Measurements from ENCODE around the gene SIRPB1.
"Not testable (repeated sequence)": the region's sequence is repeated elsewhere in the genome, so short reads cannot be mapped to it uniquely, and the experiment has no call there.

The SIRPB1 gene

GRCh38 chr20:1637226-1637625, 17.4 kb upstream of the SIRPB1 start:
- DNase-seq (ENCODE audit: low read depth in 2 of 3, low spot score in 1 of 3): no peak

- no peak for DNase-seq (ENCODE audit: low read depth in 2 of 3, low spot score in 1 of 3)
Measured at GRCh38 chr20:1636621-1637020, 16.8 kb upstream of the SIRPB1 start.

GRCh38 chr20:1635291-1635979, 15.6 kb upstream of the SIRPB1 start:
- no peak for DNase-seq (ENCODE audit: low read depth in 2 of 3, low spot score in 1 of 3)

GRCh38 chr20:1633535-1633934, 13.7 kb upstream of the SIRPB1 start:
- DNase-seq (ENCODE audit: low read depth in 2 of 3, low spot score in 1 of 3): no peak

- no peak for DNase-seq (ENCODE audit: low read depth in 2 of 3, low spot score in 1 of 3)
Measured at GRCh38 chr20:1632178-1632577, 12.4 kb upstream of the SIRPB1 start.

- no peak for DNase-seq (ENCODE audit: low read depth in 2 of 3, low spot score in 1 of 3)
Measured at GRCh38 chr20:1631309-1632151, 11.7 kb upstream of the SIRPB1 start.

- no peak for DNase-seq (ENCODE audit: low read depth in 2 of 3, low spot score in 1 of 3)
Measured at GRCh38 chr20:1630186-1630585, 10.4 kb upstream of the SIRPB1 start.

- DNase-seq (ENCODE audit: low read depth in 2 of 3, low spot score in 1 of 3): no peak
Measured at GRCh38 chr20:1629321-1629720, 9.5 kb upstream of the SIRPB1 start.

- DNase-seq (ENCODE audit: low read depth in 2 of 3, low spot score in 1 of 3): no peak
Measured at GRCh38 chr20:1628621-1629020, 8.8 kb upstream of the SIRPB1 start.

- DNase-seq (ENCODE audit: low read depth in 2 of 3, low spot score in 1 of 3): no peak
Measured at GRCh38 chr20:1627200-1627550, 7.4 kb upstream of the SIRPB1 start.

GRCh38 chr20:1626528-1627199, 6.9 kb upstream of the SIRPB1 start:
- DNase-seq (ENCODE audit: low read depth in 2 of 3, low spot score in 1 of 3): no peak

GRCh38 chr20:1625083-1625690, 5.4 kb upstream of the SIRPB1 start:
- DNase-seq (ENCODE audit: low read depth in 2 of 3, low spot score in 1 of 3): no peak

GRCh38 chr20:1623501-1624205, 3.8 kb upstream of the SIRPB1 start:
- DNase-seq (ENCODE audit: low read depth in 2 of 3, low spot score in 1 of 3): no peak

- DNase-seq (ENCODE audit: low read depth in 2 of 3, low spot score in 1 of 3): no peak
Measured at GRCh38 chr20:1622450-1622849, 2.6 kb upstream of the SIRPB1 start.

- no peak for DNase-seq (ENCODE audit: low read depth in 2 of 3, low spot score in 1 of 3)
Measured at GRCh38 chr20:1621316-1621715, 1.5 kb upstream of the SIRPB1 start.

GRCh38 chr20:1618954-1619540, 762 bp downstream of the SIRPB1 start:
- DNase-seq (ENCODE audit: low read depth in 2 of 3, low spot score in 1 of 3): no peak

GRCh38 chr20:1618479-1618878, 1.3 kb downstream of the SIRPB1 start:
- DNase-seq (ENCODE audit: low read depth in 2 of 3, low spot score in 1 of 3): no peak

- no peak for DNase-seq (ENCODE audit: low read depth in 2 of 3, low spot score in 1 of 3)
Measured at GRCh38 chr20:1616858-1617434, 2.9 kb downstream of the SIRPB1 start.

- not testable (repeated sequence) for DNase-seq (ENCODE audit: low read depth in 2 of 3, low spot score in 1 of 3)
Measured at GRCh38 chr20:1610404-1610803, 9.4 kb downstream of the SIRPB1 start.

- not testable (repeated sequence) for DNase-seq (ENCODE audit: low read depth in 2 of 3, low spot score in 1 of 3)
Measured at GRCh38 chr20:1608678-1609347, 11.0 kb downstream of the SIRPB1 start.
